H1 (cell line): Measurements from ENCODE around the gene EXO1. TPM values are rescaled to one million over a fixed set of nuclear protein-coding genes. Genes with fewer than 3 reads are reported as not detected.
A peak's percentile ranks its signal among the peaks of the same experiment; 100 is the strongest.

Experiments
- CTCF ChIA-PET: fragments of 300-600 bp; sonication (Branson Sonifier 250); formaldehyde crosslinking; loops from one replicate; lab custom pipeline; 2021; ENCODE audit not compliant: partially characterized antibody; lab: Charles Lee
- POLR2A ChIA-PET: fragments of 300-600 bp; sonication (Branson Sonifier 250); formaldehyde crosslinking; loops from one replicate; lab custom pipeline; 2021; ENCODE audit warnings: inconsistent platforms; ENCODE audit not compliant: partially characterized antibody; lab: Charles Lee
- DNase-seq, 2 experiments: peaks; one replicate each; pipeline versions ENCODE4 v3.0.0 to v3.0.0-alpha.2; 2010 to 2022; ENCODE audit warnings: low spot score in 2 of 2, low read depth in 1 of 2, mixed read lengths in 1 of 2
- FAIRE-seq: peaks from 2 replicates; lab custom pipeline; 2011; peaks lifted over from hg19 to GRCh38; lab: Jason Lieb, UNC
- H2AFZ ChIP-seq: 2 replicates; pipeline ENCODE4 v1.8.1; 2012; ENCODE audit warnings: low read length, inconsistent platforms
- H2AK5ac ChIP-seq: 2 replicates; pipeline ENCODE4 v1.6.1; 2013; ENCODE audit warnings: low read depth, low read length
- H2BK120ac ChIP-seq: replicated peaks from 2 replicates; pipeline ENCODE3; 2013; ENCODE audit warnings: low read depth, low read length, inconsistent platforms
- H2BK12ac ChIP-seq: 2 replicates; pipeline ENCODE4 v1.6.1; 2013; ENCODE audit warnings: low read depth, low read length
- H2BK15ac ChIP-seq: 2 replicates; pipeline ENCODE4 v1.6.1; 2013; ENCODE audit warnings: low read length
- H2BK20ac ChIP-seq: 2 replicates; pipeline ENCODE4 v1.6.1; 2013; ENCODE audit warnings: low read length
- H2BK5ac ChIP-seq: 2 replicates; pipeline ENCODE4 v1.6.1; 2013; ENCODE audit warnings: low read depth, low read length
- H3K14ac ChIP-seq: 2 replicates; pipeline ENCODE4 v1.6.1; 2013; ENCODE audit warnings: inconsistent platforms; ENCODE audit not compliant: insufficient read length
- H3K18ac ChIP-seq: 2 replicates; pipeline ENCODE4 v1.6.1; 2013; ENCODE audit warnings: low read length; ENCODE audit errors: extremely low read depth
- H3K23ac ChIP-seq: 2 replicates; pipeline ENCODE4 v1.6.1; 2013; ENCODE audit warnings: inconsistent platforms; ENCODE audit not compliant: insufficient read length
- H3K23me2 ChIP-seq: 2 replicates; pipeline ENCODE4 v1.6.1; 2013; ENCODE audit warnings: low read depth, low read length
- H3K27ac ChIP-seq: 2 replicates; pipeline ENCODE4 v1.6.1; 2011; ENCODE audit warnings: low read depth, low read length, inconsistent platforms
- H3K27me3 ChIP-seq, 4 experiments: replicated peaks in 1 of 4; 1 replicate in 1 of 4; 2 replicates in 3 of 4; pipeline versions ENCODE4 v1.6.1 to v1.8.1; 2011 to 2013; ENCODE audit warnings: low read length in 3 of 4, mild to moderate bottlenecking in 3 of 4, inconsistent platforms in 2 of 4, mixed read lengths in 2 of 4, moderate library complexity in 1 of 4; ENCODE audit not compliant: control insufficient read depth in 3 of 4, insufficient read depth in 3 of 4; ENCODE audit errors: extremely low read depth in 1 of 4
- H3K36me3 ChIP-seq, 4 experiments: 2 replicates each; pipeline versions ENCODE4 v1.6.1 to v1.8.1; 2011 to 2013; ENCODE audit warnings: mild to moderate bottlenecking in 4 of 4, low read length in 3 of 4, moderate library complexity in 2 of 4, control low read depth in 1 of 4, inconsistent platforms in 1 of 4; ENCODE audit not compliant: insufficient read depth in 4 of 4, control insufficient read depth in 2 of 4
- H3K4ac ChIP-seq: replicated peaks from 2 replicates; pipeline ENCODE3; 2013; ENCODE audit warnings: low read length, low read depth, mixed read lengths, inconsistent platforms; ENCODE audit not compliant: insufficient read length
- H3K4me1 ChIP-seq, 4 experiments: replicated peaks in 1 of 4; 1 replicate in 1 of 4; 2 replicates in 3 of 4; pipeline versions ENCODE4 v1.6.1 to v1.8.1; 2011 to 2013; ENCODE audit warnings: low read length in 3 of 4, inconsistent platforms in 2 of 4, mixed read lengths in 1 of 4; ENCODE audit not compliant: insufficient read depth in 4 of 4, control insufficient read depth in 3 of 4
- H3K4me2 ChIP-seq, 2 experiments: 2 replicates each; pipeline versions ENCODE4 v1.6.1 to v1.8.1; 2011 to 2013; ENCODE audit warnings: low read depth in 2 of 2, low read length in 2 of 2, control low read depth in 1 of 2, inconsistent platforms in 1 of 2, mild to moderate bottlenecking in 1 of 2; ENCODE audit not compliant: insufficient read depth in 1 of 2
- H3K4me3 ChIP-seq, 4 experiments: fragments of 200-600, 300-600 bp in 1 of 4; sonication (generic), shearing (Covaris generic), sonication (Bioruptor Twin) in 1 of 4; 2 replicates each; pipeline versions ENCODE4 v1.5.1 to v1.8.1; 2011 to 2016; ENCODE audit warnings: low read length in 4 of 4, low read depth in 3 of 4, control low read depth in 2 of 4, inconsistent platforms in 2 of 4, mild to moderate bottlenecking in 2 of 4, mixed read lengths in 1 of 4, moderate library complexity in 1 of 4; ENCODE audit not compliant: insufficient read depth in 2 of 4; ENCODE audit errors: extremely low read depth in 1 of 4
- H3K56ac ChIP-seq: replicated peaks from 2 replicates; pipeline ENCODE3; 2013; ENCODE audit warnings: low read depth, mild to moderate bottlenecking, mixed read lengths, low read length, inconsistent platforms; ENCODE audit not compliant: insufficient read length
- H3K79me1 ChIP-seq: 2 replicates; pipeline ENCODE4 v1.6.1; 2013; ENCODE audit warnings: low read depth, low read length, control low read depth
- H3K79me2 ChIP-seq, 2 experiments: 2 replicates each; pipeline versions ENCODE4 v1.6.1 to v1.8.1; 2012 to 2013; ENCODE audit warnings: low read length in 2 of 2, mild to moderate bottlenecking in 2 of 2, inconsistent platforms in 1 of 2; ENCODE audit not compliant: insufficient read depth in 2 of 2, control insufficient read depth in 1 of 2
- H3K9ac ChIP-seq, 4 experiments: replicated peaks in 1 of 4; 1 replicate in 1 of 4; 2 replicates in 3 of 4; pipeline versions ENCODE4 v1.6.1 to v1.8.1; 2011 to 2013; ENCODE audit warnings: low read depth in 3 of 4, low read length in 3 of 4, control low read depth in 2 of 4, mild to moderate bottlenecking in 2 of 4, moderate library complexity in 2 of 4, inconsistent platforms in 1 of 4; ENCODE audit errors: extremely low read depth in 1 of 4
- H3K9me3 ChIP-seq, 2 experiments: 2 replicates each; pipeline versions ENCODE4 v1.6.1 to v1.8.1; 2012 to 2013; ENCODE audit warnings: mild to moderate bottlenecking in 2 of 2, moderate library complexity in 2 of 2, control low read depth in 1 of 2, inconsistent platforms in 1 of 2, low read depth in 1 of 2, low read length in 1 of 2, mixed read lengths in 1 of 2; ENCODE audit not compliant: insufficient read depth in 2 of 2
- H4K20me1 ChIP-seq, 2 experiments: replicated peaks in 1 of 2; 2 replicates each; pipeline versions ENCODE3 to v1.8.1; 2011 to 2013; ENCODE audit warnings: inconsistent platforms in 2 of 2, low read length in 2 of 2, mild to moderate bottlenecking in 1 of 2; ENCODE audit not compliant: insufficient read depth in 2 of 2, control insufficient read depth in 1 of 2
- H4K5ac ChIP-seq: 2 replicates; pipeline ENCODE4 v1.6.1; 2013; ENCODE audit warnings: low read length, low read depth, mixed read lengths, inconsistent platforms; ENCODE audit not compliant: insufficient read length
- H4K8ac ChIP-seq: 2 replicates; pipeline ENCODE4 v1.8.0; 2013; ENCODE audit warnings: mild to moderate bottlenecking, moderate library complexity, low read length, inconsistent platforms; ENCODE audit not compliant: insufficient read depth; ENCODE audit errors: extremely low read depth
- H4K91ac ChIP-seq: replicated peaks from 2 replicates; pipeline ENCODE3; 2013; ENCODE audit warnings: low read length, mixed read lengths, inconsistent platforms; ENCODE audit not compliant: insufficient read length
- BRCA1 ChIP-seq: IDR thresholded peaks from 2 replicates; pipeline ENCODE4 v1.6.1; 2012; ENCODE audit warnings: low read depth, low read length, improper control_type of control experiment
- CTBP2 ChIP-seq: IDR thresholded peaks from 2 replicates; pipeline ENCODE4 v1.7.0; 2011; ENCODE audit warnings: borderline replicate concordance, mild to moderate bottlenecking, moderate library complexity, mixed read lengths, low read length; ENCODE audit not compliant: insufficient read depth, insufficient read length
- EP300 ChIP-seq, 2 experiments: IDR thresholded peaks; 1 replicate in 1 of 2; 2 replicates in 1 of 2; pipeline ENCODE4 v1.6.1; 2011 to 2012; ENCODE audit warnings: low read depth in 2 of 2, low read length in 2 of 2, mild to moderate bottlenecking in 2 of 2, borderline replicate concordance in 1 of 2, inconsistent platforms in 1 of 2, moderate library complexity in 1 of 2
- JUN ChIP-seq: IDR thresholded peaks from 2 replicates; pipeline ENCODE4 v1.6.1; 2011; ENCODE audit warnings: low read depth, mild to moderate bottlenecking, improper control_type of control experiment, low read length
- NRF1 ChIP-seq: IDR thresholded peaks from 2 replicates; pipeline ENCODE4 v1.6.1; 2011; ENCODE audit warnings: mild to moderate bottlenecking, low read depth, low read length, improper control_type of control experiment
- RNF2 ChIP-seq: fragments of 200-900, 300-1000 bp; sonication (generic); IDR thresholded peaks from 2 replicates; pipeline ENCODE4 v1.7.1; 2016; ENCODE audit warnings: borderline replicate concordance, low read depth, mild to moderate bottlenecking, antibody characterized with exemption, low read length; ENCODE audit not compliant: poor library complexity, severe bottlenecking; ENCODE audit errors: missing control alignments
- SP2 ChIP-seq: IDR thresholded peaks from 2 replicates; pipeline ENCODE4 v1.6.1; 2012; ENCODE audit warnings: mild to moderate bottlenecking, low read length, inconsistent platforms
- SUZ12 ChIP-seq: fragments of 200-600 bp; sonication (generic); IDR thresholded peaks from 2 replicates; pipeline ENCODE4 v1.6.1; 2012; ENCODE audit warnings: mild to moderate bottlenecking, inconsistent platforms, low read length, moderate library complexity, mixed read lengths
- YY1 ChIP-seq: IDR thresholded peaks from 2 replicates; pipeline ENCODE4 v1.6.1; 2011; ENCODE audit warnings: low read depth, mild to moderate bottlenecking, low read length
- ZNF274 ChIP-seq: IDR thresholded peaks from 2 replicates; pipeline ENCODE4 v1.7.0; 2012; ENCODE audit warnings: low read length, borderline replicate concordance; ENCODE audit errors: extremely low read depth
- WGBS, 2 experiments: shearing (Covaris generic) in 1 of 2; methylation state at CpG; one replicate each; pipeline versions ENCODE4 v1.1.6 to v1.1.7; 2013 to 2015; ENCODE audit warnings: low lambda C conversion rate in 2 of 2, mixed read lengths in 2 of 2, inconsistent platforms in 1 of 2, low coverage in 1 of 2, missing lambda C conversion rate in 1 of 2; ENCODE audit not compliant: insufficient replicate concordance in 2 of 2, insufficient coverage in 1 of 2, insufficient read length in 1 of 2; ENCODE audit errors: extremely low coverage in 1 of 2, missing lambda C conversion rate in 1 of 2; 5-methylcytosine and 5-hydroxymethylcytosine counted together
- polyA plus RNA-seq, 7 experiments: library from polyadenylated mRNA; depleted of rRNA in 3 of 7; stranded (reverse) in 5 of 7; unstranded in 2 of 7; fragments of >200 nt in 5 of 7; fragments of 200-250 nt in 2 of 7; gene quantifications; 1 replicate in 5 of 7; 2 replicates in 1 of 7; 4 replicates in 1 of 7; pipeline versions ENCODE4 v1.2.1 to v1.2.3, GENCODE V29; 2011 to 2013; ENCODE audit warnings: missing spikeins in 2 of 7, mixed read lengths in 2 of 7
- total RNA-seq: library from RNA; stranded (reverse); fragmentation: NEBNext Ultra II Directional; extraction: Animal tissue kit (Norgen Biotek cat#: 25700); gene quantifications from 2 replicates; pipeline ENCODE4 v1.2.1, GENCODE V29; 2021

The EXO1 gene
- total and polyA plus RNA-seq, 2 of the 8 experiments (the other 6 are each of a cell fraction or from before 2014, with no cell fraction given): 9.2 to 43.0 TPM

DNA sequence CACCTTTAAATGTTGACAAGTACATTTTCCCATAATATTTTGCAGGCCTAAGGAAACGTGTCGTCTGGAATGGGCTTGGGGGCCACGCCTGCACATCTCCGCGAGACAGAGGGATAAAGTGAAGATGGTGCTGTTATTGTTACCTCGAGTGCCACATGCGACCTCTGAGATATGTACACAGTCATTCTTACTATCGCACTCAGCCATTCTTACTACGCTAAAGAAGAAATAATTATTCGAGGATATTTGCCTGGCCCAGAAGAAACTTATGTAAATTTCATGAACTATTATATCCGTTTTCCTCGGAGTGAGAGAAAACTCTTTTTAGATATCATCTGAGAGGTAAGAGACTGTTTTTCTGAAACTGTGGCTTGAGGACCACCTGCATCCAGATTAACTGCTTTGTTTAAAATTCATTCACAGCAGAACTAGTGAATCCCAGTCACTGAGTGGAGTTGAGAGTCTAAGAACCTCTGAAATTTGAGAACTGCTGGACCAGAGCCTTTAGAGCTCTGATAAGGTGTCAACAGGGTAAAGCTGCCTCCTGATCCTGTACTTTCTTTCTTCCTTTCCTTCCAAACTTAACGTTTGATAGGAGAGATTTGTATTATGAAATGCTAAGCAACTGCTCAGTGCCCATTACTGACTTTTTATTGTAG, 811 bp downstream of the EXO1 start:
- 0 out of 2 replicates have a peak overlapping the region, but pooled peaks have one; percentile 97 for H2AFZ ChIP-seq

More for the DNA sequence above, 811 bp downstream of the EXO1 start:
- H3K4me1 ChIP-seq: peaks cover 0 to 6% (median under 1%) of the 10 kb centered on the region in 4 experiments; a peak in 2 of 7 replicates
- no peaks in the 10 kb centered on the region for H3K9me3 ChIP-seq
- no peak overlapping the region for H3K18ac ChIP-seq
- 23% methylated on average over 13 of the region's 13 CpGs; no CpG with 5 or more reads in 1 of the 2 experiments for WGBS, 2 experiments
- H4K8ac ChIP-seq: no peak overlapping the region
- peak overlapping the region; percentile 90 to 96 (median 94) for H3K9ac ChIP-seq
- peak overlapping the region; percentile 88 to 94 for H3K4me2 ChIP-seq
- H4K5ac ChIP-seq: no peak overlapping the region
- peaks cover 5 to 17% of the 10 kb centered on the region in 2 experiments; a peak in 3 of 4 replicates for H3K79me2 ChIP-seq
- H3K27ac ChIP-seq: peak overlapping the region; percentile 95; the same call in 1 of the 2 replicates
- H4K20me1 ChIP-seq: no peaks in the 10 kb centered on the region
- ChIA-PET POLR2A (interaction anchor here (2.1 kb wide), 1 partner anchor 10 kb away, joined by 4 read pairs; no protein-coding TSS in a partner anchor), CTCF (interaction anchor here (1.6 to 1.8 kb wide), 2 partner anchors 238 to 243 kb away, joined by 5 to 6 read pairs; no protein-coding TSS in a partner anchor)
- no peak overlapping the region; the same call in 1 of the 2 replicates for H2BK5ac ChIP-seq
- H3K23ac ChIP-seq: no peak overlapping the region
- FAIRE-seq: no peak
- H2AK5ac ChIP-seq: no peak overlapping the region
- no peak for DNase-seq
- peaks cover 5% of the 10 kb centered on the region; the same call in 1 of the 2 replicates for H3K79me1 ChIP-seq
- H3K4me3 ChIP-seq: peak overlapping the region; percentile 62 to 99 (median 98)
- H2BK12ac ChIP-seq: no peak overlapping the region
- peaks cover 5% of the 10 kb centered on the region for H3K23me2 ChIP-seq
- H3K27me3 ChIP-seq: no peaks in the 10 kb centered on the region
- H2BK120ac ChIP-seq: no peak overlapping the region
- no peak overlapping the region for H2BK20ac ChIP-seq
- H3K4ac ChIP-seq: no peak overlapping the region
- H3K14ac ChIP-seq: no peak overlapping the region
- H4K91ac ChIP-seq: no peak overlapping the region
- no peak for TF ChIP-seq YY1
- TF ChIP-seq ZNF274: no peak
- no peak for TF ChIP-seq EP300 (IDR thresholded peaks at IDR 0.05; ENCODE audit: borderline replicate concordance in 1 of 2, low read depth in 2 of 2, low read length in 2 of 2)
- TF ChIP-seq NRF1: no peak
- no peak for TF ChIP-seq BRCA1
- no peak for TF ChIP-seq CTBP2
- TF ChIP-seq JUN: no peak
- no peak for TF ChIP-seq SUZ12
- no peak for TF ChIP-seq SP2
- TF ChIP-seq RNF2: no peak
- no peak overlapping the region for H2BK15ac ChIP-seq
- H3K36me3 ChIP-seq: peaks cover 7 to 42% (median 29%) of the 10 kb centered on the region in 4 experiments; a peak in 7 of 8 replicates
- H3K56ac ChIP-seq: no peak overlapping the region
